Fibroblast of skin of back (primary cell): ENCODE data around the gene ANXA3. TPM values are rescaled to one million over a fixed set of nuclear protein-coding genes. Genes with fewer than 3 reads are reported as not detected.
"Not testable (repeated sequence)": the region's sequence is repeated elsewhere in the genome, so short reads cannot be mapped to it uniquely, and the experiment has no call there.

Experiments used
- DNase-seq: peaks from one replicate; pipeline ENCODE4 v3.0.0-alpha.2; 2013
- polyA plus RNA-seq, 2 experiments: library from polyadenylated mRNA; unstranded; fragments of 120-200 nt; gene quantifications; one replicate each; pipeline ENCODE4 v1.2.1, GENCODE V29; 2013; ENCODE audit not compliant: insufficient read length in 2 of 2

Gene ANXA3
- polyA plus RNA-seq (2013, experiment 1 of 2; ENCODE audit: insufficient read length) = 1.3 TPM
- polyA plus RNA-seq (2013, experiment 2 of 2; ENCODE audit: insufficient read length) = 1.3 TPM

GRCh38 chr4:78551420-78552351 lies at the start of gene ANXA3:
Gene ANXA3, plus strand, starts transcription at chr4:78551770. Its CDS starts 2,704 bp downstream, at chr4:78554474.
- DNase-seq = no peak

GRCh38 chr4:78506260-78506659 lies 45.3 kb upstream of the ANXA3 start:
- DNase-seq = not testable (repeated sequence)

- no peak for DNase-seq
Observed at GRCh38 chr4:78509043-78509442, 42.5 kb upstream of the ANXA3 start.

GRCh38 chr4:78510108-78510507 lies 41.5 kb upstream of the ANXA3 start:
- DNase-seq = no peak

GRCh38 chr4:78510681-78511080 lies 40.9 kb upstream of the ANXA3 start:
- DNase-seq = peak; percentile 29

- no peak for DNase-seq
Observed at GRCh38 chr4:78512357-78512920, 39.1 kb upstream of the ANXA3 start.

GRCh38 chr4:78513411-78513975 lies 38.1 kb upstream of the ANXA3 start:
- no peak for DNase-seq

GRCh38 chr4:78517050-78517652 lies 34.4 kb upstream of the ANXA3 start:
- DNase-seq = peak; percentile 43

- DNase-seq = no peak
Observed at GRCh38 chr4:78518561-78518960, 33.0 kb upstream of the ANXA3 start.

GRCh38 chr4:78519962-78520361 lies 31.6 kb upstream of the ANXA3 start:
- DNase-seq = no peak

- DNase-seq = peak; percentile 58
Observed at GRCh38 chr4:78520808-78521226, 30.8 kb upstream of the ANXA3 start.

- no peak for DNase-seq
Observed at GRCh38 chr4:78524009-78524408, 27.6 kb upstream of the ANXA3 start.

GRCh38 chr4:78525559-78525958 lies 26.0 kb upstream of the ANXA3 start:
- no peak for DNase-seq

GRCh38 chr4:78527103-78527502 lies 24.5 kb upstream of the ANXA3 start:
- no peak for DNase-seq

GRCh38 chr4:78527555-78527954 lies 24.0 kb upstream of the ANXA3 start:
- DNase-seq = no peak

GRCh38 chr4:78528327-78528726 lies 23.2 kb upstream of the ANXA3 start:
- peak; percentile 82 for DNase-seq

GRCh38 chr4:78529569-78530209 lies 21.9 kb upstream of the ANXA3 start:
- DNase-seq = peak; percentile 65

- DNase-seq = no peak
Observed at GRCh38 chr4:78532046-78532445, 19.5 kb upstream of the ANXA3 start.

- DNase-seq = no peak
Observed at GRCh38 chr4:78533854-78534253, 17.7 kb upstream of the ANXA3 start.

- no peak for DNase-seq
Observed at GRCh38 chr4:78534286-78534955, 17.1 kb upstream of the ANXA3 start.

- peak; percentile 46 for DNase-seq
Observed at GRCh38 chr4:78542373-78542772, 9.2 kb upstream of the ANXA3 start.
